GM12801 (cell line): ENCODE results near the gene PTPRM.

Experiments used
- CTCF ChIP-seq: IDR thresholded peaks from one replicate; pipeline ENCODE4 v1.5.1; 2011; ENCODE audit warnings: control low read depth; ENCODE audit not compliant: insufficient read length; ENCODE audit errors: extremely low read depth

PTPRM gene

GRCh38 chr18:7618891-7619442, 51.9 kb downstream of the PTPRM start:
- TF ChIP-seq CTCF, result no peak

DNA sequence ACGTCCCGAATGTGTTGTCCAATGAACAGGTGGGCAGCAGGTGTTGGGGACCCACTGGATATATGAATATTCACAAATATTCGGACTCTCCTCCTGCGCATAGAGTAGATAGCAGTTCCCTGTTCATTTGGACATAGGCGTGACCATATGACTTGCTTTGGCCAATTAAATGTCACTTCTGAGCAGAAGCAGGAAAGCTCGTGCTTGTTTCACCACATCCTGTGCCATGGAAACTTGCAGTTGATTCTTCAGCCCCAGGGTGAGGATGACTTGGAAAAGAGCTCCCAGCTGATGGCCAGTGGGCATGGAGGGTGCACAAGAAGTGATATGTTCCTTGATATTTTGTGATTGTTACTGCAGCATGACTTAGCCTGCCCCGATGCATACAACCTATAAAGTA, 52.6 kb downstream of the PTPRM start:
- TF ChIP-seq CTCF, result no peak

- no peak for TF ChIP-seq CTCF
These were observed 55.6 kb downstream of the PTPRM start for GRCh38 chr18:7622721-7623120.

GRCh38 chr18:7623681-7624080, 56.6 kb downstream of the PTPRM start:
- no peak for TF ChIP-seq CTCF

GRCh38 chr18:7624697-7625096, 57.6 kb downstream of the PTPRM start:
- no peak for TF ChIP-seq CTCF

GRCh38 chr18:7626175-7626921, 59.2 kb downstream of the PTPRM start:
- TF ChIP-seq CTCF, result no peak

DNA sequence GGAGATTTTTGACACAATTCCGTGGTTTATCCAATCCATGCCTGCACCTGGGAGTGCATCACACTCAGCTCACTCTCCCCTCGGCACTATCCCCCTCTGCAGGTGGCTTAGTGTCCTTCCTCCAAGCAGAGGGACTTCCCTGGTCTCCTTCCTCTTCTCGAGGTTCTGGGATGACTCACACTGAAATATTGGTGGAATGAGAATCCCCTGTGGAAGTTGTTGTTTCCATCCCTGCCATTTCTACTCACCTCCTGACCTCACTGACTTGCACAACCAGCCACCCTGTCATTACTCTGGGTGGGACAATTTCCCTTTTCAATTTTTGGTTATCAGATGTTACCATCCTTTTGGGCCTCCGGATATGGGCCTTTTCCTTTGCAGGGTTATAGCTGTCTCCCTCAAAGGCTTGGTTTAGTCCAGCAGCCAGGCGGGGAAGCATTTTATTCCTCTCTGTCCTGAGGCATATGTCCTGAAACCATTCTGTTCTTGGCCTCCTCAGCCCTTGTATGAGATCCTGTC, 59.9 kb downstream of the PTPRM start:
- TF ChIP-seq CTCF, result no peak
